ENCODE data around the gene IPO11. TPM values are rescaled to one million over a fixed set of nuclear protein-coding genes. Genes with fewer than 3 reads are reported as not detected.

The IPO11 gene
- total and polyA plus RNA-seq, 2 of the 4 experiments (the other 2 are of a cell fraction) = 12.6 to 40.0 TPM

DNA sequence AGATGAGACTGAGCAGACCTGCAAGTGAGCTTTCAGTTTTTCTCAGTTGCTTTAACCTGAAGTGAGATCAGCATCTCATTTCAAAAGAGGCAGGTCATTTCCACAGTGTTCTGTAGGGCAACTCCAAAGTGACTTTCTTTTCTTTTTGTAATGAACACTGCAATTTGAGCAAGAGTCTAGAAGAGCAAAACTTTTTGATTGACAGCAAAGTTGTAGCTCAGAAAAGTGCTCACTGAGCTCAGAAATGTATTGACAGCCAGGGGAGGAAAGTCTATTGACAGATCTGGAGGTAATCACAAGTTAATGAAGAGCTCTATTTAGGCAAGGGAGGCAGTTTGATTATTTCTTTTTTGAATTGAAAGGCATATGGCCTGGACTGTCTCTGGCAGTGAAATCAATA, 220.7 kb downstream of the IPO11 start:
- Histone ChIP-seq H2BK5ac (ENCODE audit: low read depth, low read length, poor library complexity, severe bottlenecking) (no peak overlapping the region), H4K5ac (ENCODE audit: low read depth, low read length) (no peak overlapping the region), H2BK120ac (ENCODE audit: low read depth, low read length) (no peak overlapping the region), H3K36me3 (ENCODE audit: control insufficient read depth, insufficient read depth, low read length) (no peaks in the 10 kb centered on the region), H3K27ac (ENCODE audit: insufficient read depth, low read length) (no peak overlapping the region), H2BK15ac (ENCODE audit: low read depth, low read length) (no peak overlapping the region), H3K4ac (ENCODE audit: low read depth, low read length) (no peak overlapping the region), H3K4me1 (ENCODE audit: control insufficient read depth, insufficient read depth, low read length) (peaks cover 2% of the 10 kb centered on the region; the same call in 1 of the 2 replicates), H3K9me3 (ENCODE audit: control insufficient read depth, insufficient read depth, low read length) (no peaks in the 10 kb centered on the region), H3K4me2 (ENCODE audit: low read depth, low read length) (no peak overlapping the region), H3K79me1 (ENCODE audit: low read depth in 1 of 2, low read length in 2 of 2) (no peaks in the 10 kb centered on the region), H2BK20ac (ENCODE audit: low read depth, low read length) (no peak overlapping the region), H4K20me1 (ENCODE audit: insufficient read depth, low read length) (no peaks in the 10 kb centered on the region), H3K18ac (ENCODE audit: low read depth, low read length) (no peak overlapping the region), H4K91ac (ENCODE audit: insufficient read depth, low read depth, low read length) (no peak overlapping the region), H3K4me3 (ENCODE audit: insufficient read depth, low read depth, low read length) (no peak overlapping the region), H3K56ac (ENCODE audit: extremely low read depth, insufficient read depth, low read length) (no peak overlapping the region), H2AK9ac (replicated peaks; ENCODE audit: low read depth, low read length, poor library complexity) (no peak overlapping the region), H3K27me3 (ENCODE audit: control insufficient read depth, insufficient read depth, low read length) (no peaks in the 10 kb centered on the region), H2AK5ac (ENCODE audit: low read depth, low read length) (no peak overlapping the region), H3K23ac (ENCODE audit: low read depth, low read length) (no peak overlapping the region), H3K14ac (replicated peaks; ENCODE audit: low read depth, low read length) (no peak overlapping the region), H3K9ac (ENCODE audit: low read depth, low read length) (no peak overlapping the region), H2AFZ (replicated peaks; ENCODE audit: low read length, poor library complexity) (no peak overlapping the region), H4K8ac (ENCODE audit: low read depth in 2 of 2, low read length in 2 of 2) (no peak overlapping the region), H3K9me1 (ENCODE audit: insufficient read depth, low read length) (no peaks in the 10 kb centered on the region)
- dilution Hi-C loops (cut with HindIII; ENCODE audit: low sequenced_read_pairs, unreplicated experiment) = no loop called here
- TF ChIP-seq RAD21 (IDR thresholded peaks at IDR 0.05; ENCODE audit: low read length) (no peak), RFX5 (IDR thresholded peaks at IDR 0.05; ENCODE audit: low read depth, low read length) (no peak), MXI1 (IDR thresholded peaks at IDR 0.05; ENCODE audit: borderline replicate concordance, low read depth, low read length) (no peak), POLR2A (IDR thresholded peaks at IDR 0.05; ENCODE audit: low read depth, low read length) (no peak), BHLHE40 (IDR thresholded peaks at IDR 0.05; ENCODE audit: low read depth, low read length) (no peak)
- TF ChIP-seq, protein P1, sequence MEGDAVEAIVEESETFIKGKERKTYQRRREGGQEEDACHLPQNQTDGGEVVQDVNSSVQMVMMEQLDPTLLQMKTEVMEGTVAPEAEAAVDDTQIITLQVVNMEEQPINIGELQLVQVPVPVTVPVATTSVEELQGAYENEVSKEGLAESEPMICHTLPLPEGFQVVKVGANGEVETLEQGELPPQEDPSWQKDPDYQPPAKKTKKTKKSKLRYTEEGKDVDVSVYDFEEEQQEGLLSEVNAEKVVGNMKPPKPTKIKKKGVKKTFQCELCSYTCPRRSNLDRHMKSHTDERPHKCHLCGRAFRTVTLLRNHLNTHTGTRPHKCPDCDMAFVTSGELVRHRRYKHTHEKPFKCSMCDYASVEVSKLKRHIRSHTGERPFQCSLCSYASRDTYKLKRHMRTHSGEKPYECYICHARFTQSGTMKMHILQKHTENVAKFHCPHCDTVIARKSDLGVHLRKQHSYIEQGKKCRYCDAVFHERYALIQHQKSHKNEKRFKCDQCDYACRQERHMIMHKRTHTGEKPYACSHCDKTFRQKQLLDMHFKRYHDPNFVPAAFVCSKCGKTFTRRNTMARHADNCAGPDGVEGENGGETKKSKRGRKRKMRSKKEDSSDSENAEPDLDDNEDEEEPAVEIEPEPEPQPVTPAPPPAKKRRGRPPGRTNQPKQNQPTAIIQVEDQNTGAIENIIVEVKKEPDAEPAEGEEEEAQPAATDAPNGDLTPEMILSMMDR (conservative IDR thresholded peaks at IDR 0.05; ENCODE audit: low read depth, low read length) = no peak
- intact Hi-C loops (cut with micrococcal nuclease) = no loop called here
- no TSS peak for BruUV-seq (replicated peaks)
- DNase-seq (no peak), ATAC-seq (ENCODE audit: low read depth) (no peak)
- in situ Hi-C loops (cut with MboI; ENCODE audit: low sequenced_read_pairs) = no loop called here
- POLR2A ChIA-PET (ENCODE audit: unreplicated experiment) = no interaction called here
- CTCF ChIA-PET = interaction anchor here (0.6 kb wide), 1 partner anchor 14 kb away, joined by 3 read pairs; no protein-coding TSS in a partner anchor

Data from IMR-90 (cell line).